GM19328 (cell line): ENCODE data around the gene CCN2.

ENCODE experiments used
- ATAC-seq: cut with Tn5 transposase; IDR thresholded peaks from one replicate; pipeline ENCODE4 v1.9.1; 2021; ENCODE audit warnings: mild to moderate bottlenecking, moderate library complexity; ENCODE audit not compliant: unreplicated experiment

Gene CCN2, protein sequence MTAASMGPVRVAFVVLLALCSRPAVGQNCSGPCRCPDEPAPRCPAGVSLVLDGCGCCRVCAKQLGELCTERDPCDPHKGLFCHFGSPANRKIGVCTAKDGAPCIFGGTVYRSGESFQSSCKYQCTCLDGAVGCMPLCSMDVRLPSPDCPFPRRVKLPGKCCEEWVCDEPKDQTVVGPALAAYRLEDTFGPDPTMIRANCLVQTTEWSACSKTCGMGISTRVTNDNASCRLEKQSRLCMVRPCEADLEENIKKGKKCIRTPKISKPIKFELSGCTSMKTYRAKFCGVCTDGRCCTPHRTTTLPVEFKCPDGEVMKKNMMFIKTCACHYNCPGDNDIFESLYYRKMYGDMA

DNA sequence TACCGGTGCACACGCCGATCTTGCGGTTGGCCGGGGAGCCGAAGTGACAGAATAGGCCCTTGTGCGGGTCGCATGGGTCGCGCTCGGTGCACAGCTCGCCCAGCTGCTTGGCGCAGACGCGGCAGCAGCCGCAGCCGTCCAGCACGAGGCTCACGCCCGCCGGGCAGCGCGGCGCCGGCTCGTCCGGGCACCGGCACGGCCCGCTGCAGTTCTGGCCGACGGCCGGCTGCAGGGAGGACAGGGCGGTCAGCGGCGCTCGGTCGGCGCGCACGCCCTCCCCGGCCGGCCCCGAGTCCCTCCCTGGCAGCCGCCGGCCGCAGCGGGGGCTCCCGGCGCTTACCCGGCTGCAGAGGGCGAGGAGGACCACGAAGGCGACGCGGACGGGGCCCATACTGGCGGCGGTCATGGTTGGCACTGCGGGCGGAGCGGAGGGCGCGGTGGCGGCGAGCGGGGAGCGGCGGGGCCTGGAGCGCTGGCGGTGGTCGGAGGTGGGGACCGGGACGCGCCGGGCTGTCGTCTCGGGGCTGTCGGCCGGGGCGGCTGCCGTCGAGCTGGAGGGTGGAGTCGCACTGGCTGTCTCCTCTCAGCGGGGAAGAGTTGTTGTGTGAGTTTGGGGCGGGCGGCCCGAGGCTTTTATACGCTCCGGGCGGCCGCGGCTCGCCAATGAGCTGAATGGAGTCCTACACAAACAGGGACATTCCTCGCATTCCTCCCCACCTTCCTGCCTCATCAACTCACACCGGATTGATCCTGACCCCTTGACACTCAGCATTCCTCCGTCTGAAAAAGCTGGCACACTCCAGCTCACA, at the start of gene CCN2:
Gene CCN2, minus strand, starts transcription at position 606 of the 809 bp plus-strand sequence. Its CDS starts 200 bp downstream, at position 406.
- no peak for ATAC-seq

DNA sequence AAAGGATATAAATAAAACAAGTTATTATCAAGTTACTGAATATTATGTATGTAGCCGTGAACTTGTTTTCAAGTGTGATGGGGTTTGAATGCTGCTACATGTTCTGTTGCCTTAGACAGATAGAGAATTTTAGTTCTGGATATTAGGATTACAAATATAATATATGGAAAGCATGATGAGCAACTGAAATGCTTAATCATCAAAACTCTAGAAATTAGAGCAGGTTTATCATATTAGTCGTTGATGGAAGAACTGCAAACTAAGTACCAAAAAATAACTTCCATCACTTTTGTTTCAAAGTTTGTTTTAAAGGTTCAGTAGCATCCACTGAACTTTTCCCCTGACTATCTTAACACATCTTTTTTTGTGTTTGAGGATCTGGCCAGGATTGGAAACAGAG, 49.1 kb upstream of the CCN2 start:
- no peak for ATAC-seq

DNA sequence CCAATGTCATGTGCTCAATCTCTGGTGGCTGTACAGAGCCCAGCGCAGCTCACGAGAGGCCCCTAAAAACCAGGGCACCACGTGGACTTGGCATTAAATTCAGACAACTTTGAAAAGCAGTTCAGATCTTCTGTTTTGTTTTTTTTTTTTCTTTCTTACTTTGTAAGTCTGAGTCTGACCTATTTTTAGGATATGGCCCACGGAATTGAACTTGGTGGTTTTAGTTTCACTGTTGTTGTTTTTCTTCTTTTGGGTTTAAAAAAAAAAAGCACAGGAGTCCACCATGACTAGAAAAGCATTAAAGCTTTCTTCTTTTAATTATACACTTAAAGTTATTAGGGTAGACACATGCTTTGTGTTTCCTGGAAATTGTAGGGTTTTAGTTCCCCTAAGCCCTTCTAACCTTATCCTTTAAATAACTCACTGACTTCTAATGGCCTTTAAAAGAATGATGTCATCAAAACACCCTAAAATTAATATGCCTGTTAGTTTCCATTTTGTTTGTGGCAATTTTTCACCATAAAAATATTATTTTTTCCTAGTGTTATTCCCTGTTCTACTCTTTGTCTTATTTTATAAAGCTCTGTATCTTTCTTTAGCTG, 48.5 kb upstream of the CCN2 start:
- ATAC-seq: peak; percentile 49

DNA sequence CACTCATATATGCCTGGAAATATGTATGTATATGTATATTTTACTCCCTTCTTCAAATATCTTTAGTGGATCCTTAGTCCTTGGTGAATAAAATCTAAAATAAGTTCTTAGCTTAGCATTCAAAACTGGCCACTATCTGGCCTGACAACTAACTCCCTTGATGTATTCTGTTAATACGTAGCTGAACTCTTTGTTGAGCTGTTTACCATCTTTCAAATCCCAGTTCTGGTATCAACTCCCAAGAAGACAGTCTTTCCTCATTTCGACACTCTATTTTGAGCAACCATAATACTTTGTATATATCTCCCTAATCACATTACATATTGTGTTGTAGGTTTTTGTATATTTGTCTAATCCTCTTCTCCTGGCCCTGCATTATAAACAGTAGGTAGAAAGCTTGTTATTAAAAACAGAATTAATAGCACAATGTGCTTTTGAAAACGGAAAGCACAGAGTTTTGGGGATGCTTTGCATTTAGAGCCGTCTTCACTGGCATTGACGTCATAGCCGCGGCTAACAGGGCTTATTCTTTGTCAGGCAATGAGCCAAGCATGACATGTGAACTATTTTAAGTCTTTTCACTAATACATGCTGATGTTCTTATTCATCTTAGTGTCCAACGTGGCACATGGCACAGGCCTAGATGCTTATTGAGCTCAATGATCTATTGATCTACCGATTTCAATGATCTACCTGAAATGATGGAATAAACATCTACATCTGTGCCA, 47.2 kb upstream of the CCN2 start:
- ATAC-seq: no peak

DNA sequence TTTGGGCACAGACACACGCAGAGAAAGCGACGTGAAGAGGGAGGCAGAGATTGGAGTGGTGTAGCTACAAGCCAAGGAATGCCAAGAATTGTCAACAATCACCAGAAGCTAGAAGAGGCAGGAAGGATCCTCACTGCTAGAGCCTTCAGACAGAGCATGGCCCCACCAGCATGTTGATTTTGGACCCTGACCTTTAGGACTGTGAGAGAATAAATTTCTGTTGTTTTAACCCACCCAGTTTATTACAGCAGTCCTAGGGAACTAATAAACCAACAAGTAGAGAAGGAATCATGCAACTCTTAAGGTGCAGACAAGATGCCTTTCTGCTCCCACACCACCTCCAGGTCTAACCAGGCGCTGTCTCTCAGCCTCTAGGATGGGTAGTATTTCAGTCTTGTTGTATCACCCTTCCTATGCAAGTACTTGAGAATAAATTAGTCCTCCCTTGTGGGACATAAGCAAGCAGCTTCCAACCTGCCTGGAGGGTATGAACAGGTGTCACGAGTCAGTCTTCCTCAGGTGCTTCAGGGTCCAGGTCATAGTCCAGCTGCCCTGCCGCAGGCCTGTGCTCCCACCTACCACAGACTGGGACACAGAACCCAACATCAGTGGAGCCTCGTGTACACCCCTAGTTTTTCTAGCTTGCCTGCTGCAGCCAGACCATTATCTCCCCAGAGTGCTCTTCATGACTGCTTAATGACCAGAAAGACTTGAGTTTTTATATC, 46.4 kb upstream of the CCN2 start:
- ATAC-seq: no peak

DNA sequence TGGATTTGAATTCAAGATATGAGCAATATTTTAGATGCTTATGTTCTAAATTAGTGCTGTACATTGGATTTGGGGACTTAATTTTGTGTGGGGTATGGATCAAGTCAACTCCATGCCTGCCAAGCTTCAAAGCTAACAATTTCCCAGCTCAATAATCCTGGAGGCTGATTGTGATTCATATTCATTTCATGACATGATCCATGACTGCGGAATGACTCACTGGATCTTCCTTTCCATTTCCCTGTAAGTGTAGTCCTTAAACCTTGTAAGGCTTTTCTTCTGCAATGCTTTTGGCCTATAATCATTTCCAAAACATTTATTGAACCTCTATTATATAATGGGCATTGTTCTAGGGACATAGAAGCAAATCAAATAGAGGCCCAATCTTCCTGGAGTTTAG, 44.7 kb upstream of the CCN2 start:
- ATAC-seq: no peak

DNA sequence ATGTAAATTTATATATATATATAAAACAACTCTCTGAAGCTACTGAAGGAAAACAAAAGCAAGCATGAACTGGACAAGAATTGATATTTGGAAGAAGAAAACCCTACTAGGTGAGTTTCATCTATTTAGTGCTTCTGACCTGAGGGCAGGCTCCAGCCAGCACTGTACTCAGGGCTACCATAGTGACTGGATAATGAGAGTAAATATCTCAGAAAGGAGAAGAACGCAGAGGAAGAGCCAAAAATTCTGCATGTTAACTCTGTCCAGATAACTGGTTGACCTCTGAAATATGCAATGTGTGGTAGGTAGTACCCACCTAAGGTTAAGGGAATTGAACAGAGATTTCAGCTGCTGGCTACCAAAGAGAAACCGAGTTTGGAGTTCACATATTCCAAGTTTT, 41.4 kb upstream of the CCN2 start:
- ATAC-seq: no peak

DNA sequence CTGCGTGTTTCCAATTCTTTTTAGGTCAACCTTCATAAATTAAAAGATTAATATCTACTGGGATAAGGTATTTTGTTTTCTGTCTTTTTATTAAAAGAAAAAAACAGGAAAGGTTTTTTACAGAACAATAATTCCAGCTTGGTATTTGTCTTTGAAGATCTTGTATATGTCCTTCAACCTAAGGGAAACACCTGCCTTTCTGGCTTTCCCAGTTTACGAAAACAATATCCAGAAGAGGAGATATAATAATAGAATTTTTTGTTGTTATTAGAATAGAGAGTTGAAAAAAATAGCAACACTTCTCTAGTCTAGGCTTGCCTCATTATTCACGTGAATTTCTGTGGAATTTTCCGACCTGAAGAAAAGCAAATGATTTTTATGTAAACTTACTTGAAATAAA, 37.9 kb upstream of the CCN2 start:
- no peak for ATAC-seq

DNA sequence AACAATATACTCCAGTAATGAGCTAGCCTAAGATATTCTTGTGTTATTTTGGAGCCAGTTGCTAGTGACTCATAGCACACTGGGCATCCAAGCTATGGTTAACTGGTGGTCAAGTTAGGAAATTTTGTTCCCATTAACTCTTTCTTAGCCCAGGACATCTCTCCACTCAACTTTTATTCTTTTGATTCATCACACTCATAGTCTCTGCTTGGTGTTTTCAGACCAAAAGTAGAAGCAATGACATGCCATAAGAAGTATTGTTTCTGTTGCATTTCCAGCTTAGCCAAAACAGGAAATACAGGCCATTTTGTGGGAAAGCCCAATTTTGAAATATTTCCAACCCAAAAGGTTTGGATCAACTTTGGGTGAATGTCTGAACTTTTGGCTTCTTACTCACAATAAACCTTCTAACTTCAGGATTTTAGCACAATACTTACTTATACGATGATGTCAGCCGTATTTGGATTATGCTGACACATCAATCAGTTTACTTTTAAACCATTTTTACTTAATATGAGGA, 31.6 kb upstream of the CCN2 start:
- ATAC-seq: no peak

DNA sequence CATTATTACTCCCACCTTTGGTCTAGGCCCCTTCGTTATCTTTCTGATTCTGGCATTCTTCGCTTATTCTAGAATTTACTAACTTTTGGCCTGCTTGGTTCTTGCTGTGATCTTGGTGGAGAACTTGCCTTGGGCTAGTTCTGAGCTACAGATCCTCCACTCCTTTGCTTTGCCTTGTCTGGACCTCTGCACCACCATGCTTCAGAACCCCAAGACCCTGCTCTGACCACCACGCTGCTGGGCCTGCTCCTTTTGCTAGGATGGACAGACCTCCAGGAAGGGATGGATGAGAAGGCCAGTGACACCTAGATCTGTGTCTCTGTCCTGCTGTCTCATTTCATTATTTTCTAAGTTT, 30.4 kb upstream of the CCN2 start:
- ATAC-seq: no peak

DNA sequence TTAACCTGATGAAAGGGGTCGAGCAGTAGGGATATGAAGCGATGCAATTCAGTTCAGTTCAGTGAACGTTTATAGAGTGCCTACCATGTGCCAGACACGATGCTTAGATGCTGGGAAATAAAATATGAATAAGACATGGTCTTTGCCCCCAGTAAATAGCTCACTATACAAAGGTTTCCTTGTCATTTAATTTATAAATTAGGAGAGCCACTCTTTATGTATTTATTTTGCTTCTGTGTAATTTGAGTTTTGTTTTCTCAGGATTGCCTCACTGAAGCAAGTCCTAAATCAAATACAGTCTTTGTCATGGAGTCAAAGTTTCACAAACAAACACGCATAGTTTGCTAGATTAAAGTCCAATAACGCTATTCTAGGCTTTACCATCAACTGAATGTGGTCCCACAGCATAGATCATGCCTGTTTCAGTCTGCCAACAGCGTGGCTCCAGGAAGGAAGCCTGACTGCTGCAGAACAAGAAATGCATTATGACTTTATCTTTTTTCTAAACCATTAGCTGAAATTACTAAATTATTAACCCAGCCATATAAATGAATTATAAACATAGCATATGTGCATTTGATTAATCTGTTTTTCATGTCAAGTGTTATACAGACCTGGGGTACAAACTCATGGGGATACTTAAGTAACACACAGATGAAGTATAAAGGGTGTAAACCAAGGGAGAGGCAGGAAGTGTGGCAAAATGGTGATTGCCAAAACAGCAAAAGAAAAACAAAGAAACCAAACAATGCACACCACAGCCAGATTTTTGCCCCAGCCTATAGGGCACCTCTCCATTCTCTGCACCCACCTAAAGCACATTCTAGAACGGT, 29.8 kb upstream of the CCN2 start:
- ATAC-seq: no peak

DNA sequence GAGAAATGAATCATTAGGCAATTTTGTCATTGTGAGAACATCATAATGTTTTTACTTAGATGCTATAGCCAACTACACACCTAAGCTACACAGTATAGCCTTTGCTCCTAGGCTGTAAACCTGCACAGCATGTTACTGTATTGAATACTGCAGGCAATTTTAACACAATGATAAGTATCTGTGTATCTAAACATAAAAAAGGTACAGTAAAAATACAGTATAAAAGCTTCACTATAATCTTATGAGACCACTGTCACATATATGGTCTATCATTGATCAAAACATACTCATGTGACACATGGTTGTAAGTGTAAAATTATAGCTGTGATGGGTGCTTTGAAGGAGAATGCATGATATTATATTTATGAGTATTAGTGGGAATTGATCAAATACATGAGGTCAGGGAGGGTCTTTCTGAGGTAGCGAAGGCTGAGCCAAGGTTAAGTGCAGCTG, 29.2 kb upstream of the CCN2 start:
- ATAC-seq: no peak

DNA sequence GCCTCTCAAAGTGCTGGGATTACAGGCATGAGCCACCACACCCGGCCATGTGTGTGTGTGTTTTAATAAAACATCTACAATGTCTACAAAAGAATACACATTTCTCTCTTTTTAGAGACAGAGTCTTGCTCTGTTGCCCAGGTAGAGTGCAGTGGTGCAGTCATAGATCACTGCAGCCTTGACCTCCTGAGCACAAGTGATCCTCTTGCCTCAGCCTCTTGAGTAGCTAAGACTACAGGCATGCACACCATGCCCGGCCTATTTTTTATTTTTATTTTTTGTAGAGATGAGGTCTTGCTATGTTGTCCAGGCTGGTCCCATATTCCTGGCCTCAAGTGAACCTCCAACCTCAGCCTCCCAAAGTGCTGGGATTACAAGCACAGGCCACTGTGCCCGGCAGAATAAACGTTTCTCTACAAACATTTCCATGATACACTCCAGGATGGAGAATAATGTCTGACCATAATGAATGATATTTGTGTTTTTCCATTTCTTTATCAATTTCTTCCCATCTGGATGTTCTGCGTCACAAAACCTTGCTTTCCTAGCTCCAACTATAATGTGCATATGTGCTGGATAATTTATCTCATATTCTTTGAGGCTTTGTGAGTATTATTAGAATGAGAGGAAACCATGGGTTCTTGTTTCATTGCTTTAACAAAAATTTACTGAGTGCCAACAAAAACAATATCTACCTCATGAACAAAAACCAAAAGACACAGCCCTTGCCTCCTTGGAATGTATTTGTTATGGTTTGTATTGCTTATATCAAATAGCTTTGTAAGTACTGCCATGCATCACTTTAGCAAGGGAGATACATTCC, 28.6 kb upstream of the CCN2 start:
- no peak for ATAC-seq

DNA sequence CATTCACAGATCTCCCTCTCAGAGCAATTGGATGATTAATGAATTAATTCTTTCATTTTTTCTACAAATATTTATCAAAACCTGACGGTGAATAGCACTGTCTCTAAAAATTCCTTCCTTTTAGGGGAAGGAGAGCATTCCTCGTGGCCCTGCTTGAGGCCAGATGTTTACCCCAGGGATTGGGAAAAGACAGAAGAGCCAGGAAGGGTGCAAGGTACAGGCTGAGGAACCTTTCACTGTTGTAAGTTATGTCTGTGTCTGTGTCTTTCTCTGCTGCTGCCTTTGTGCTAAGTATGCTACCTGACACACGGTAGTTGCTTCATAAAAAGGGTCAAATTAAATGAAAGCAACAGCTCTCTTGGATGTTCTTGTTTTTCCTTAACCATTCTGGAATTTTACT, 27.4 kb upstream of the CCN2 start:
- ATAC-seq: no peak

DNA sequence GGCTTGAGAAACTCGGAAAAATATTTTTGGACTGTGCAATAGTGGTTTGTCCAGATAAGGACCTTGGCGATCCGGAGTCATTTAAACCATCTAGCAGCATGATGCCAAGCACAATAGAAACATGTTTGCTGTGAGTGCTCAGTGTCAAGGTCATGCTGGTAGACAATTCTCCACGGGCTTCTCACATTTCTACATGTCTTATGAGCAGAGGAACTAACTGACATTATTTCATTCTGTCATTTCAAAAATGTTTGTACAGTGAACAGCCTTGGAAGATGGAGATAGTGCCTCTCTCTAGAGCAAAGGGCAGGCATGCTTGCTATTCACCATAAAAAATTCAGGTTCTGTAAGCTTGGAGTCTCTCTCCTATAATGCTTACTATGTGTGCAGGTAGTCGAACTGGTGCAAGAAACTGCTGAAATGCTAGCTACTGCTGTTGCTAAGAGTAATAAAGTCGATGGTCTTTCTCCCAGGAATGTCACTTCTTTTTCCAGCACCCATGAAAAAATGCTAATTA, 25.4 kb upstream of the CCN2 start:
- ATAC-seq: no peak

DNA sequence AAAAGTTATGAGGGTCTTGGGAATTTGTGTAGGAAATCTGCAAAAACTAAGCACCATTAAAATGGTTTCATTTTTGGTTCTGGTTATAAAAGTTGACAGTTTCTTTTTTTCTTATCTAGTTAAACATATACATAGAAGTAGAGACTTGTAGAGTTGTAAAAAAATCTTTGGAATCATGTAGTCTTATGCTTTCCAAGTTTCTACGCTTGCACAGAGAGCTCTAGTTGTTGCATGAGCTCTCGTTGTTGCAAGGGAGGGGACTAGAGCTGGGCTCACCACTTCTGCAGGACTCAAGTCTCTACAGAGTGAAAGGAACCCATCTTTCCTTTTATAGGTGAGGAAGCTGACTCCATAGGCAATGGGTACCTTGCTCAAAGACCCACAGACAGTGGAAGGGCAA, 21.6 kb upstream of the CCN2 start:
- no peak for ATAC-seq

DNA sequence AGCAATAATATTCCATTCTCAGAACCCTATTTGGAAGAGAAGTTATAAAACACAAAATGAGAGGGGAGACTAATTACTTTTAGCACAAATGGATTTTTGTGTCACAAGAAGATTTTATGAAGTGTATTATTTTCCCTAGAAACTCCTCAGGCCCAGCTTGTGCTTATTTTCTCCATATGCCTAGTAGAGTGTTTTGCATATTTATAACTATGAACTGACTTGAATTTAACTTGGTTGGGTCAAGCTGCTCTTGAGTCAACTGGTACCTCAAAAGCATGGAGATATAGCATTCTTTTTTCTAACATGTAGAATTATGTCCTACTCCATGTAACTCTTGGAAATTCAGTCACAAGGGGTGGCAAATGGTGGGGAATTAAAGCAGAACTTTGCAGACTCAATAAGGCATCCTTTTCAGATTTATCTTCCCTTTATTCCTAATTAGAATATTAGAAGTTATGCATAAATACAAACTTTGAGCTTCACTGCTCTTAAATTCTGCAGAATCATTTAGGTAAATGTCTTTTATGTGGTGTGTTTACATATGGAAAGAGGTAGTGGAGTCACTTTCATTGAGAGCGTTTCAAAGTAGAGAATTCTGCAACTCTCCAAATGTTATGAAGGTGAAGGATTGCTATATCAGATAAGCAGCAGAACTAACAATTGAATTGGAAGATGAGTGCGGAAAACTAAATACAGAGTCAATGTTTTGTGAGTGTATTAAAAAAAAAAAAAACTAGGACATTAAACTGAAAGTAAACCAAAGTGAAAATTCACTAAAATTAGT, 19.1 kb upstream of the CCN2 start:
- no peak for ATAC-seq

DNA sequence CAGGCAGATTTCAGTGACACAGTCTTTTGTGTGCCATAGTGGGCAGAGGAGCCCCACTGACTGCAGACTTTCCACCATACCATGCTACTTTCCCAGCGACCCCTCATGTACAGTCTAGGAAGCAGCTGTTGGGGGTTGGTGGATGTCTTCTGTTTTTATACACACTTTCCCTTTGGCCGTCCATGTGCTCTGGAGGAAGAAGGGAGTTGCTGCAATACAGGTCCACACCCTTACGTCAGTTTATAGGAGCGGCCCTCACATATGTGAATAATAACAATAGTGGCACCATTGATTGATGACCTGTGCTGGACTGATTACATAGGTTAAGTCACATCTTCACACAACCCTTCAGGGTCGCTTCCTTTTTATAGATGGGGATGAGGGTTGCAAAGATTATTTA, 17.5 kb upstream of the CCN2 start:
- ATAC-seq: no peak
